Rectal smooth muscle tissue (tissue), 1 donor: Measurements from ENCODE around the gene POLR2M.

Experiments used
- H3K27ac ChIP-seq: one replicate; pipeline ENCODE4 v1.7.0; 2013; ENCODE audit warnings: low read depth, low read length, inconsistent platforms
- H3K27me3 ChIP-seq: one replicate; pipeline ENCODE4 v1.7.0; 2013; ENCODE audit warnings: low read length; ENCODE audit not compliant: control insufficient read depth, insufficient read depth
- H3K36me3 ChIP-seq: one replicate; pipeline ENCODE4 v1.7.0; 2013; ENCODE audit warnings: low read length; ENCODE audit not compliant: control insufficient read depth, insufficient read depth
- H3K4me1 ChIP-seq: one replicate; pipeline ENCODE4 v1.7.0; 2013; ENCODE audit warnings: low read length; ENCODE audit not compliant: control insufficient read depth, insufficient read depth
- H3K4me3 ChIP-seq: one replicate; pipeline ENCODE4 v1.7.0; 2013; ENCODE audit warnings: low read length
- H3K9ac ChIP-seq: one replicate; pipeline ENCODE4 v1.7.0; 2013; ENCODE audit warnings: low read length

Gene POLR2M

DNA sequence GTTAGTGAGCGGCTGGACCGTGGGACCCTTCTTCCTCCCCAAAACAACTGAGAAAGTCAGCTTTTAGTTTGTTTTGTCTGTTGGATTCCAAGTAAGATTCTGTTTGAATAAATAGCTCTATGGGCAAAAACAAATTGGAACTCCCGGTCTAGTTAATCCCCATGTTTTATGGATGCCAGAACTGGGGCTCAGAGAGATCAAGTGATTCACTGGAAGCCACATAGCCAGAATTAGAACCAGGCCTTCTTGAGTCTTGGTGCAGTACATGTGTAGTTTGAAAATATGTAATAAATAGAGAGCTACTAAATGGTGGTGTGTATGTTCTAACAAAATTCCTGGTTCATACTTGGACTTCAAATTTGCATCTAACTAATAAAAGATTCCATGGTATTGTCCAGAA, 29.3 kb upstream of the POLR2M start:
- H3K27ac ChIP-seq, result no peak overlapping the region
- H3K4me3 ChIP-seq, result no peak overlapping the region
- H3K4me1 ChIP-seq, result no peaks in the 10 kb centered on the region
- no peaks in the 10 kb centered on the region for H3K36me3 ChIP-seq
- H3K27me3 ChIP-seq, result no peaks in the 10 kb centered on the region
- H3K9ac ChIP-seq, result no peak overlapping the region

DNA sequence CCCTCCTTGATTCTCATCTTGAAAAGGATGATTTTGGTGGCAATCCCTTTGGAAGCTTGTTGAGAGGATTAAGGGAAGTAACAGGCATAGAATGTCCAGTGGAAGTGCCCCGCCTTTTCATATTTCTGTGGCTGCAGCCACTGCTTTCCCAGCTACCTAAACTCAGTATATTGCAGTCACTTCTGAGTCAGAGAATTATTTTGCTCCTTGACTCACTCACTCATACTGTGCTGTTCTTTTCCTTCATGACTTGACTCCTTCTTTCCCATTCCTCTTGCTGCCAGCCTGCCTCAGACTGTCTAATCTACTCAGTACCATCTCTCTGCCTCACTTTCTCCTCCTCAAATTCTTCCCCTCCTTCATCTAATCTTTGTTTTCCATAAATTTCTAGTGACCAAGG, 26.5 kb upstream of the POLR2M start:
- Histone ChIP-seq H3K27ac (no peak overlapping the region), H3K36me3 (no peaks in the 10 kb centered on the region), H3K9ac (no peak overlapping the region), H3K4me3 (no peak overlapping the region), H3K4me1 (peaks cover 7% of the 10 kb centered on the region), H3K27me3 (no peaks in the 10 kb centered on the region)

DNA sequence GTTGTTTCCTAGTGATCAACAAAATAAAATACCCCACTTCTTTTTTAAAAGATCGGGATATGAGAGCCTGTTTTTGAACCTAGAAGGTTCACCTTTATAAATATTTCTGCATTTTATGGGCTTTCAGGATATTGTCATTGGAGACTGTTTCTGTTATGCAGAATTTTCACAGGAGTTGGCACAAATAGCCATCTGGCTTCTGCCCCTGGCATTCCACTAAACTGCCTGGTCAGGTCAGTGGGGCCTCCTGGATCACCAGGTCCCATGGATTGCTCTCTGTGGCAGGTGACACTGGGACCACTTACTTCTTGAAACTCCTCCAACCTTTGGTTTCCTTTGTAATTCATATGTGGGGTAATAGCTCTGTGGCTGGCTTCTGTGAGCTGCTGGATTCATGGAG, 25.5 kb upstream of the POLR2M start:
- Histone ChIP-seq H3K27me3 (no peaks in the 10 kb centered on the region), H3K36me3 (no peaks in the 10 kb centered on the region), H3K27ac (no peak overlapping the region), H3K4me3 (no peak overlapping the region), H3K4me1 (peaks cover 7% of the 10 kb centered on the region), H3K9ac (no peak overlapping the region)

DNA sequence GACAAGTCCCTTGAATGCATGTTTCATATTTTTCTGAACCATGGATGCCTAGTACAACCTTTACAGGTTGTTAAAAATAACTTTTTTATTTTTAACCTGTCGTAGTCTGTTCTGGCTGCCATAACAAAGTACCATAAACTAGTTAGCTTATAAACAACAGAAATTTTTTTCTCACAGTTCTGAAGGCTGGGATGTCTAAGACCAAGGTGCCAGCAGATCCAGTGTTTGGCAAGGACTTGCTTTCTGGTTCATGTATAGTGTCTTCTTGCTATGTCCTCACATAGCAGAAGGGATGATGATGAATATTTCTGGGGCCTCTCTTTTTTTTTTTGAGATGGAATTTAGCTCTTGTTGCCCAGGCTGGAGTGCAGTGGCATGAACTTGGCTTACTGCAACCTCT, 23.0 kb upstream of the POLR2M start:
- Histone ChIP-seq H3K4me3 (no peak overlapping the region), H3K9ac (no peak overlapping the region), H3K27me3 (no peaks in the 10 kb centered on the region), H3K36me3 (no peaks in the 10 kb centered on the region), H3K27ac (no peak overlapping the region), H3K4me1 (peaks cover 7% of the 10 kb centered on the region)

DNA sequence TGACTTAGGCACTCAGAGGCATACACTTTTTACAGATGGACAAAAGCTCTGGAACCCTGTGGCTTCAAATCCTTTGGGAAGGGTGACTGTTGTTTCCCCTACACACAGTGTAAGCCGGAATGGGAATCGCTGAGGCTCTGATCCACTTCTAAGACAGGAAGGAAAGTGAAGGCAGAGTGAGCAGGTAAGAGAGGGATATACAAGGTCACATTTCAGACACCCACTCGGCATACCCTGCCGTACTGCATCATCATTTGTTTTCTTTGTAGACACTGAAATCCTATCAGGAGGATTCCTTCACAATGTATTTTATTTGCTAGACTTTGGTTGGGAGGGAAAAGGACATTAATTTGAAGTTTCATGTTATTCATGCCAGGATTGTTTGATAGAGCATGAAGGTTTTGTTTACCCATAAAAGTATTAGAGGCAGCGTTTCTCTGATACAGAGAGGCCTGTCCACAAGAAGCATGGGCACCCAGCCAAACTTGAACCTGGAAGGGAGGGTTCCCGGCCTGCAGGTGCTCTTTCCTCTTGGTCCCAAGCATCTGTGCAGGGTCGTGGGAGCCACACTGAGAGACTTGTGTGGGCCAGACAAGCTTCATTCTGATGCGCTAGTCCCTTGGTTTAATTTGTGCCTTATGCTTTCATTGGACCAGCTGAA, 21.9 kb upstream of the POLR2M start:
- Histone ChIP-seq H3K27me3 (no peaks in the 10 kb centered on the region), H3K4me3 (no peak overlapping the region), H3K27ac (no peak overlapping the region), H3K36me3 (no peaks in the 10 kb centered on the region), H3K4me1 (peaks cover 7% of the 10 kb centered on the region), H3K9ac (no peak overlapping the region)

DNA sequence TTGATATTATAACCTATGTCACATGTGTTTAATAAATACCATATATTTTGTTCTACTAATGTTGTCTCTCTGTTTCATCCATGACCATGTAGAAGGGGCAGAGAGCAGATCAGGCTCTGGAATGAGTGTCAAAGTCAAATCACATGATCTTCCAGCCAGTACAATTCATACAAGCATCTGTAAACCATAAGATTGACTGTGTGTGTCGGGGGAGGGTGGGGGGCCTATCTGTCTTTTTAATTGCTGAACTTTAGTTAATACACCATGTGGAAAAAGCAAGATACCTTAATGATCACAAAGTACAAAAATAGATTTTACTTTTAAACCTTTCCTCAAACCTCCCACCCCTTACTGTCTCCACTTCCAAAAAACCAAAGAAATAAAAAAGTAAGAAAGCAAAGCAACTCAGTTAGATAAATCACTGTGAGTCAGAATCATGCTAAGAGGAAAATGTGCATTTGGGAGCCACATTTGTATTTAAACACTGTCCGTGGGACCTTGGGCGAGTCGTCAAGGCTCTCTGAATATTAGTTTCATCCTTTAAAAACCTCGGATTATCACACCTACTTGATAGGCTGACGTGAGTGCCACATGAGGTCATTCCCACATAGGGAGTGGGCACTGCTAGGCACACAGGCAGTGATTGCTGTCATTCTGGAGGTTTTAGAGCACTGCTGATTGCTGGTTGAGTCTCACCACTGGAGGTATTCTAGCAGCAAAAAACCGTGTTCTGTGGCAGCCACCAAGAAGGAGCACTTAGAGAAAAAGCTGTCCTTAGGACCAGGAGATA, 21.0 kb upstream of the POLR2M start:
- Histone ChIP-seq H3K36me3 (no peaks in the 10 kb centered on the region), H3K27me3 (no peaks in the 10 kb centered on the region), H3K9ac (no peak overlapping the region), H3K4me3 (no peak overlapping the region), H3K27ac (no peak overlapping the region), H3K4me1 (peaks cover 7% of the 10 kb centered on the region)

DNA sequence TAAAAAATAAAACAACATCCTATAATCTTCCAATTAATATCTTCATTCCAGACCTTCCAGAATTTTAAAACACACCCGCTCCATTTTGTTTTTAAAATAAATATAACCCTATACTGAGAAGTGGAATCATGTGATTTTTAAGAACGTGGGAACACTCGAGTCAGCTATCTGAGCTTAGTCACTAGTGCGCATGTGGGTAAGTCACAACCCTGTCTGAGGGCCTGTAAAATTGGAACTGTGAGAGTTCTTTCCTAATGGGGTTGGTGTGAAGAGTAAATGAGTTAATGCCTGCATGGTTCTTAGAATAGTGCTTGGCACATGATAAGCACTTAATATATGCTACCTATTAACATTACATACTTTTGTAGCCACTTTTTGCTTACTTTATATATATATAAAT, 19.9 kb upstream of the POLR2M start:
- Histone ChIP-seq H3K4me1 (peaks cover 7% of the 10 kb centered on the region), H3K36me3 (no peaks in the 10 kb centered on the region), H3K4me3 (no peak overlapping the region), H3K27ac (no peak overlapping the region), H3K9ac (no peak overlapping the region), H3K27me3 (no peaks in the 10 kb centered on the region)

DNA sequence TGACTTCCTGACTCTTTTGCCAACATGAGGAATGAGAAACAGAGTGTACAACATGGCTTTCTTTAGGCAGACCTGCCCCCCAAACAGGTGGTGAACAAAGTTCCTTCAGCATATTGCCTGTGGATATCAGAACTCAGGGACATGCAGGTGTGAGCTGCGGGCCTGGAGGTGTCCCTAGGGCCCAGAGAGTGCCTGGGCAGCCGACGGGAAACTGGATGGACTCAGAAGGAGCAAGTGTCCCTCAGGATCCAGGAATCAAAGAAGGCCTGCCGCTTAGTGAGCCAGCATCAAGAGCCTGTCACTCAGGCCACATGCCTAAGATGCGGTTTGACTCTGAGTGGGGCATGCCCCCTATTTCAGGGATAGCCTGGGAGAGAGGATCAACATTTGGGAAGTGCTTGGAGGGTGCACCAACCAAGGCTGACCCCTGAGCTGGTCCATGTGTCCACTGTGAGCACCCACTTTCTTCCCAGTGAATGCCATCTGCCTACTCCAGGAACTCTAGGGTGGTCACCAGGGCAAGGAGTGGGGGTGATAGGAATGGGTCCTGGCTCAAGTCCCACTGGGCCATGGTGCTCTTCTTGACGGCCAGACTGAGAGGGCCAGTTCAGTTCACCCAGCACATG, 16.1 kb upstream of the POLR2M start:
- Histone ChIP-seq H3K27me3 (no peaks in the 10 kb centered on the region), H3K4me1 (no peaks in the 10 kb centered on the region), H3K4me3 (no peak overlapping the region), H3K27ac (no peak overlapping the region), H3K36me3 (no peaks in the 10 kb centered on the region), H3K9ac (no peak overlapping the region)

DNA sequence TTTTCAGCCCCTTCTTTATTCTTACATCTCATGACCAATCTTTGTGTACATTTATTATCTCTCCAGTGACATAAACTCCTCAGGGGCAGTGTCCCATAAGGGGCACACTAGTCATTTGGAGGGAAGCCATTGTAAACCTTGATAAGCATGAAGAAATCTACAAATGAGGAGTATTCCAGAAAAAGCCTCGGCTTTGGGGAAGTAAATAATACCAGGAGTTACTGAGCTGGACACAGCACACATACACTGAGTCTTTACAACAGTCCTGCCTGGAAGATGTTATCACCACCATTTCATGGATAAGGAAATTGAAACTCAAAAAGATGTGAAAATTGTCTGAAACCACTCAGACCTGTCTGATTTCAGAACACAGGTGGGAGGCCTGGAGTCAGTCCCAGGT, 15.4 kb upstream of the POLR2M start:
- no peak overlapping the region for H3K27ac ChIP-seq
- H3K36me3 ChIP-seq, result no peaks in the 10 kb centered on the region
- no peak overlapping the region for H3K4me3 ChIP-seq
- no peaks in the 10 kb centered on the region for H3K4me1 ChIP-seq
- H3K9ac ChIP-seq, result no peak overlapping the region
- no peaks in the 10 kb centered on the region for H3K27me3 ChIP-seq

DNA sequence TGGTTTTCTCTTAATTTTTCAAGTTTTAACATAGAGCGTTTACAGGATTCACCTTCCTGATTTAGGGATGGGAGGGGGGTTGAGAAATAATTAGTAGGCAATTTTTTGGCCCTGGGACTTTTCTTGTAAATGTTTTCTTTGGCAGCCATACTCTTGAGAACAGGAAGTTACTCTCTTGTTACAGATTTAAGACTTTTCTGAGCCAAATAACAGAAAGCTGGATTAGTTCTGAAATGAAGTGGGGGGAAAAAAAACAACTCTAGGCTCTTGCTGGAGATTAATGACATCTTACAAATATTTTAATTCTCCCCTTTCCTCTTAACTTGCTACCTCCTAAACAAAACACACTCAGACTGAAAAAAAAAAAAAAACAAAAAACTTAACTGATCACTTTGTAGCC, 13.8 kb upstream of the POLR2M start:
- Histone ChIP-seq H3K27me3 (no peaks in the 10 kb centered on the region), H3K4me1 (no peaks in the 10 kb centered on the region), H3K9ac (no peak overlapping the region), H3K27ac (no peak overlapping the region), H3K36me3 (no peaks in the 10 kb centered on the region), H3K4me3 (no peak overlapping the region)

DNA sequence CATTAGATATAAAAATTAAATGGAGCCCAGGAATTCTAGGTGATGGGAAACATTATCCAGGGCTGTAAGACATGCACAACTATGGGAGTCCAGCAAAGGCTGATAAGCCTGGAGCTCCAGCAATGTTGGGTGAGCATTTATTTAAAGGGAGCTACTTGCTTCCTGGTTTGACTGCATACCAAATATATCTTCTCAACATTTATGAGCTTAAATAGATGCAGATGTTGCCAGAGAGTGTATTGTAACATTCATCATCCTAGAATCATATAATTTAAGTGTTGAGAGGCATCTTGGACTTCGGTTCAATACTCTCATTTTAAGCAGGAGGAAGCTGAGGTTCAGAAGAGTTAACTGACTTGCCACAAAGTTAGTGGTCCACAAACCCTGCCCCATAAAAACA, 12.2 kb upstream of the POLR2M start:
- H3K27me3 ChIP-seq, result no peaks in the 10 kb centered on the region
- H3K36me3 ChIP-seq, result no peaks in the 10 kb centered on the region
- no peak overlapping the region for H3K27ac ChIP-seq
- H3K9ac ChIP-seq, result no peak overlapping the region
- H3K4me1 ChIP-seq, result no peaks in the 10 kb centered on the region
- H3K4me3 ChIP-seq, result no peak overlapping the region

DNA sequence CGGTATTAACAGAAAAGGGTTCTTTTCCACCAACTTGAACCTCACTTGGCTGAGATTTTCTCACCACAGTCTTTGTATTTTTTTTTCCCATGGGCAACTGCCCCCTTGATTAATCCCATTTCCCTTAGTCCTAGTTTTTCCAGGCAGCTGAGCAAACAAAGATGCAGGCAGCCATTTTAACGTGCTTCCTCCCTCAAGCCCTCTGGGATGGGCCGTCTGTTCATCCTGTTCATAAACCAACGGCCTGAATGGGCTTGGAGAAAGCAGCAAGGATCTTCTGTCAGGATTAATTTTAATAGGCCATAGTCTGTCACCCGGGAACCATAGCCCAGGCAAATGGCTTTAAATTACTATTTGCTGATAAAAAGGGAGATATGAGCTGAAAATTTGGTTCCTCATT, 10.4 kb upstream of the POLR2M start:
- Histone ChIP-seq H3K4me1 (no peaks in the 10 kb centered on the region), H3K36me3 (no peaks in the 10 kb centered on the region), H3K27me3 (no peaks in the 10 kb centered on the region), H3K9ac (no peak overlapping the region), H3K27ac (no peak overlapping the region), H3K4me3 (no peak overlapping the region)

DNA sequence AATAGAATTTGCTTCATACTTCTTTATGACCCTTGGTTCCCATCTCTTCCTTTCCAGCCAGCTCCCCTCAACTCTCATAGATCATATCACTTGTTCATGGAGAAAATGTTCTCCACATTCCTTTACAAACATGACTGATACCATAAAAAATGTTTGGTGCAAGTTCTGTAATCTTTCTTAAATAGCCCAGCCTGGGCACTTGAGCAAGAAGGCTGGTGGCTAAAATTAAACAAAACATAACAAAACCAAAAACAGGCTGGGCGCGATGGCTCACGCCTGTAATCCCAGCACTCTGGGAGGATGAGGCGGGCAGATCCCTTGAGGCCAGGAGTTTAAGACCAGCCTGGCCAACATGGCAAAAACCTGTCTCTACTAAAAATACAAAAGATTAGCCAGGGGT, 8.9 kb upstream of the POLR2M start:
- no peak overlapping the region for H3K27ac ChIP-seq
- no peak overlapping the region for H3K4me3 ChIP-seq
- no peaks in the 10 kb centered on the region for H3K36me3 ChIP-seq
- H3K4me1 ChIP-seq, result no peaks in the 10 kb centered on the region
- no peaks in the 10 kb centered on the region for H3K27me3 ChIP-seq
- H3K9ac ChIP-seq, result no peak overlapping the region
